Measurements from ENCODE around the gene AFG3L2. TPM values are rescaled to one million over a fixed set of nuclear protein-coding genes. Genes with fewer than 3 reads are reported as not detected.

AFG3L2 gene
- total and polyA plus RNA-seq, 2 of the 8 experiments (the other 6 are each of a cell fraction or from before 2014, with no cell fraction given) = 29.7 to 84.8 TPM

DNA sequence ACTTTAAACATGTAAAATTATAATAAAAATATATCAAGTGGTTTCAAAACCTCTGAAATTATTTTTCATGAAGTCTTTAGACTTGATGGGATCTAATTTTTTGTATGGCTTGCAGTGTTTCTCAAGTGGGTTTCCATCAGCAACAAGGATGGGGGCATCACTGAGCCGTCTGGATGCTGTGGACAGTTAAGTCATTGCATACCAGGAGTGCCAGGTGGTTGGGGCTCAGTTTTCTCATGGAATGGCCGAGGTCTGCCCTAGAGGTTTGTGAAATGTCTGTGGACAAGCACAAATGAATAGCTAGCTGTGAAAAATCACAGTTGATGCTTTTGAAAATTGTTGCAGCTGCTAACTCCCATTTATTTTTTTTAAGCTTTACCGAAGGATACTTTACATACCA, 32.4 kb upstream of the AFG3L2 start:
- H2BK12ac ChIP-seq (ENCODE audit: low read depth, low read length) = no peak overlapping the region
- H3K23ac ChIP-seq (ENCODE audit: insufficient read length) = no peak overlapping the region
- no peak overlapping the region for H2BK5ac ChIP-seq (ENCODE audit: low read depth, low read length)
- ChIA-PET CTCF (ENCODE audit: partially characterized antibody) (interaction anchor here (0.6 to 0.8 kb wide), 2 partner anchors 17 to 87 kb away, joined by 3 read pairs; no protein-coding TSS in a partner anchor), POLR2A (ENCODE audit: partially characterized antibody) (interaction anchor here (0.6 to 2.4 kb wide), 3 partner anchors 11 to 136 kb away, joined by 3 to 11 read pairs (median 9); partner anchors contain the start of gene AFG3L2)
- 0 out of 2 replicates have a peak, but pooled peaks have one; percentile 12 for TF ChIP-seq TEAD4 (IDR thresholded peaks at IDR 0.05; ENCODE audit: low read depth, low read length)
- TF ChIP-seq RXRA (IDR thresholded peaks at IDR 0.05; ENCODE audit: insufficient read depth, low read depth, low read length) = no peak
- no peak for TF ChIP-seq SUZ12 (IDR thresholded peaks at IDR 0.05; ENCODE audit: low read length)
- FAIRE-seq (no peak), DNase-seq (ENCODE audit: low read depth in 1 of 2, low spot score in 2 of 2) (no peak)
- no peak overlapping the region for H3K4ac ChIP-seq (replicated peaks; ENCODE audit: insufficient read length, low read depth, low read length)
- H2BK15ac ChIP-seq (ENCODE audit: low read length) = no peak overlapping the region
- H3K9me3 ChIP-seq (ENCODE audit: insufficient read depth in 2 of 2, low read depth in 1 of 2, low read length in 1 of 2) = no peaks in the 10 kb centered on the region
- no peak overlapping the region for H4K5ac ChIP-seq (ENCODE audit: insufficient read length, low read depth, low read length)
- WGBS, 2 experiments (ENCODE audit: extremely low coverage in 1 of 2, insufficient coverage in 1 of 2, insufficient read length in 1 of 2, insufficient replicate concordance in 2 of 2, low coverage in 1 of 2, low lambda C conversion rate in 2 of 2, missing lambda C conversion rate in 1 of 2) = 77% methylated on average over 3 of the region's 3 CpGs; no CpG with 5 or more reads in 1 of the 2 experiments
- H3K4me1 ChIP-seq (replicated peaks in 1 of 4; ENCODE audit: control insufficient read depth in 3 of 4, insufficient read depth in 4 of 4, low read length in 3 of 4) = peaks cover 0 to 8% (median 2%) of the 10 kb centered on the region in 4 experiments; a peak in 5 of 7 replicates
- H3K9ac ChIP-seq (replicated peaks in 1 of 4; ENCODE audit: extremely low read depth in 1 of 4, low read depth in 3 of 4, low read length in 3 of 4) = no peak overlapping the region
- H2BK20ac ChIP-seq (ENCODE audit: low read length) = no peak overlapping the region
- no peak overlapping the region for H3K56ac ChIP-seq (replicated peaks; ENCODE audit: insufficient read length, low read depth, low read length)
- 0 out of 2 replicates have a peak, but pooled peaks cover 2% of the 10 kb centered on the region for H3K79me1 ChIP-seq (ENCODE audit: low read depth, low read length)
- no peak overlapping the region for H3K27ac ChIP-seq (ENCODE audit: low read depth, low read length)
- no peak overlapping the region for H3K4me2 ChIP-seq (ENCODE audit: insufficient read depth in 1 of 2, low read depth in 2 of 2, low read length in 2 of 2)
- peaks cover 0 to 8% of the 10 kb centered on the region in 2 experiments; a peak in 3 of 4 replicates for H3K79me2 ChIP-seq (ENCODE audit: control insufficient read depth in 1 of 2, insufficient read depth in 2 of 2, low read length in 2 of 2)
- peaks cover 0 to 18% (median 15%) of the 10 kb centered on the region in 4 experiments; a peak in 6 of 7 replicates for H3K27me3 ChIP-seq (replicated peaks in 1 of 4; ENCODE audit: control insufficient read depth in 3 of 4, extremely low read depth in 1 of 4, insufficient read depth in 3 of 4, low read length in 3 of 4)
- no peaks in the 10 kb centered on the region for H3K36me3 ChIP-seq (ENCODE audit: control insufficient read depth in 2 of 4, insufficient read depth in 4 of 4, low read length in 3 of 4)
- H3K4me3 ChIP-seq (ENCODE audit: extremely low read depth in 1 of 4, insufficient read depth in 2 of 4, low read depth in 3 of 4, low read length in 4 of 4) = no peak overlapping the region
- no peak overlapping the region for H2AK5ac ChIP-seq (ENCODE audit: low read depth, low read length)
- no peak overlapping the region for H2BK120ac ChIP-seq (replicated peaks; ENCODE audit: low read depth, low read length)
- H4K8ac ChIP-seq (ENCODE audit: extremely low read depth, insufficient read depth, low read length) = no peak overlapping the region
- peaks cover 4% of the 10 kb centered on the region; the same call in 1 of the 2 replicates for H3K23me2 ChIP-seq (ENCODE audit: low read depth, low read length)
- H4K20me1 ChIP-seq (replicated peaks in 1 of 2; ENCODE audit: control insufficient read depth in 1 of 2, insufficient read depth in 2 of 2, low read length in 2 of 2) = no peaks in the 10 kb centered on the region
- H4K91ac ChIP-seq (replicated peaks; ENCODE audit: insufficient read length, low read length) = no peak overlapping the region
- H3K14ac ChIP-seq (ENCODE audit: insufficient read length) = no peak overlapping the region
- H2AFZ ChIP-seq (ENCODE audit: low read length) = no peak overlapping the region
- H3K18ac ChIP-seq (ENCODE audit: extremely low read depth, low read length) = no peak overlapping the region

Data from H1 (cell line).